Prostate gland (tissue), 2 donors: ENCODE measurements around the gene TARS1.

Source experiments
- POLR2A ChIP-seq: fragments of 450-650 bp; IDR thresholded peaks from one replicate; pipeline ENCODE4 v1.6.1; 2016; ENCODE audit warnings: antibody characterized with exemption, mild to moderate bottlenecking
- POLR2AphosphoS5 ChIP-seq: sonication (generic); formaldehyde crosslinking; IDR thresholded peaks from one replicate; pipeline ENCODE4 v1.6.1; 2017; ENCODE audit warnings: antibody characterized with exemption
- TF ChIP-seq, protein P1 (sequence below), 4 experiments: fragments of 200-600 bp in 2 of 4; fragments of 450-650 bp in 2 of 4; sonication (generic) in 2 of 4; IDR thresholded peaks; 1 replicate in 3 of 4; 2 replicates in 1 of 4; pipeline ENCODE4 v1.5.1; 2016 to 2019; ENCODE audit warnings: antibody characterized with exemption in 4 of 4, mild to moderate bottlenecking in 2 of 4, moderate library complexity in 2 of 4

DNA sequence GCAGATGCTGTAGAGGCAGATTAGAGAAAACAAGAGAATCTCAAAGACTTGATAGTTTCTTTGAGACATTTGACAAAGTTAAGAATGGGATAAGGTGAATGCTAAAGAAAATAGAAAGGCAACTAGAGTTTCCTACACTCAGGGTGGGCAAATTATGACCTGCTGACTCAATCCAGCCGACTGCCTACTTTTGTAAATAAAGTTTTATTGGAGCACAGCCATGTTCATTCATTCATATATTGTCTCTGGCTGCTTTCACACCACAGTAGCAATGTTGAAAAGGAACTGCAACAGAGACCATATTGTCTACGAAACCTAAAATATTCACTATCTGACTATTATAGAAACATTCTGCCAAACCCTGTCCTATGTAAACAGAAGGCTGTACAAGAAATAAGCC lies 37.6 kb upstream of the TARS1 start:
- TF ChIP-seq, protein P1, sequence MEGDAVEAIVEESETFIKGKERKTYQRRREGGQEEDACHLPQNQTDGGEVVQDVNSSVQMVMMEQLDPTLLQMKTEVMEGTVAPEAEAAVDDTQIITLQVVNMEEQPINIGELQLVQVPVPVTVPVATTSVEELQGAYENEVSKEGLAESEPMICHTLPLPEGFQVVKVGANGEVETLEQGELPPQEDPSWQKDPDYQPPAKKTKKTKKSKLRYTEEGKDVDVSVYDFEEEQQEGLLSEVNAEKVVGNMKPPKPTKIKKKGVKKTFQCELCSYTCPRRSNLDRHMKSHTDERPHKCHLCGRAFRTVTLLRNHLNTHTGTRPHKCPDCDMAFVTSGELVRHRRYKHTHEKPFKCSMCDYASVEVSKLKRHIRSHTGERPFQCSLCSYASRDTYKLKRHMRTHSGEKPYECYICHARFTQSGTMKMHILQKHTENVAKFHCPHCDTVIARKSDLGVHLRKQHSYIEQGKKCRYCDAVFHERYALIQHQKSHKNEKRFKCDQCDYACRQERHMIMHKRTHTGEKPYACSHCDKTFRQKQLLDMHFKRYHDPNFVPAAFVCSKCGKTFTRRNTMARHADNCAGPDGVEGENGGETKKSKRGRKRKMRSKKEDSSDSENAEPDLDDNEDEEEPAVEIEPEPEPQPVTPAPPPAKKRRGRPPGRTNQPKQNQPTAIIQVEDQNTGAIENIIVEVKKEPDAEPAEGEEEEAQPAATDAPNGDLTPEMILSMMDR (IDR thresholded peaks at IDR 0.05), result no peak
- TF ChIP-seq POLR2A (no peak), POLR2AphosphoS5 (no peak)
